HG02981 (cell line): ENCODE measurements around the gene VCY1B.
"Not testable (repeated sequence)": the region's sequence is repeated elsewhere in the genome, so short reads cannot be mapped to it uniquely, and the experiment has no call there.

Source experiments
- ATAC-seq: cut with Tn5 transposase; IDR thresholded peaks from one replicate; pipeline ENCODE4 v1.9.1; 2021; ENCODE audit warnings: mild to moderate bottlenecking, moderate library complexity; ENCODE audit not compliant: unreplicated experiment

Gene VCY1B

GRCh38 chrY:14055927-14056326 is at the start of gene VCY1B:
TSS of gene VCY1B (plus strand) at chrY:14056227. CDS start at chrY:14056290, 63 bp downstream.
- not testable (repeated sequence) for ATAC-seq

- ATAC-seq: peak; percentile 53
These were observed 44.1 kb upstream of the VCY1B start for GRCh38 chrY:14011916-14012315.

DNA sequence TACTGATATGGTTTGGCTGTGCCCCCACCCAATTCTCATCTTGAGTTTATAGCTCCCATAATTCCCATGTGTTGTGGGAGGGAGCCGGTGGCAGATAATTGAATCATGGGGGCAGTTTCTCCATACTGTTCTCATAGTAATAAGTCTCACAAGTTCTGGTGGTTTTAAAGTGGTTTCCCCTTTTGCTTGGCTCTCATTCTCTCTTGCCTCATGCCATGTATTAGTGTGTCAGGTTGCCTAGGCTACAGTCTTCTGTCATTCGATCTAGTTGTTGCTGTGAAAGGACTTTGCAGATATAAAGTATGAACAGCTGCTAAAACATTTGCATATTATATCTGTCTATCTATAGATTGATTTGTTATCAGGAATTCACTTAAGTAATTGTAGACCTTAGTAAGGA is 25.6 kb upstream of the VCY1B start:
- not testable (repeated sequence) for ATAC-seq

DNA sequence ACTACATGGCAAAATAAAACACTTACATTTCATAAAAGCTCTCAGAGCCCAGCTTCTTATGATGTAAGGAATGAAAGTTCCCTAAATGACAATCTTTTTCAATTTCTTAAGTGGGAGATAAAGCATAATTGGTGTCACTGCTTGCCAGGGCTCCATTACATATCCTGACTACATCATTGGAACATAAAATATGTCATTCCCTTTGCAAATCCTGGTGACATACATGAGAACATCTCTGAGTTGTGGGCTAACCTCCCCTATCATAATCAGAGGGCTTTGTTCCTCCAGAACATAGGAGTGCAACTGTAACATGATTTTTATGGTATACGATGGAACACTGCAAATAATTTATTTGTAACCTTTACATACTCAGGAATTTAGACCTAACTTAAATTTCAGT is 29.9 kb downstream of the VCY1B start:
- no peak for ATAC-seq
